Activated T-cell treated with anti-CD3 and anti-CD28 coated beads, Interleukin-2, amount 50 U/mL, for 48 hours (primary cell): ENCODE measurements around the gene TMEM267.
"Not testable (repeated sequence)": the region's sequence is repeated elsewhere in the genome, so short reads cannot be mapped to it uniquely, and the experiment has no call there.

ENCODE experiments used
- DNase-seq, 2 experiments: peaks; one replicate each; pipeline ENCODE4 v3.0.0-alpha.2; 2020

Gene TMEM267, protein sequence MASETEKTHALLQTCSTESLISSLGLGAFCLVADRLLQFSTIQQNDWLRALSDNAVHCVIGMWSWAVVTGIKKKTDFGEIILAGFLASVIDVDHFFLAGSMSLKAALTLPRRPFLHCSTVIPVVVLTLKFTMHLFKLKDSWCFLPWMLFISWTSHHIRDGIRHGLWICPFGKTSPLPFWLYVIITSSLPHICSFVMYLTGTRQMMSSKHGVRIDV

GRCh38 chr5:43483298-43484105 lies at the start of gene TMEM267:
TMEM267 (minus strand) TSS chr5:43483865; CDS start chr5:43453969, 29,896 bp downstream.
- peak; percentile 89 to 91 for DNase-seq

DNA sequence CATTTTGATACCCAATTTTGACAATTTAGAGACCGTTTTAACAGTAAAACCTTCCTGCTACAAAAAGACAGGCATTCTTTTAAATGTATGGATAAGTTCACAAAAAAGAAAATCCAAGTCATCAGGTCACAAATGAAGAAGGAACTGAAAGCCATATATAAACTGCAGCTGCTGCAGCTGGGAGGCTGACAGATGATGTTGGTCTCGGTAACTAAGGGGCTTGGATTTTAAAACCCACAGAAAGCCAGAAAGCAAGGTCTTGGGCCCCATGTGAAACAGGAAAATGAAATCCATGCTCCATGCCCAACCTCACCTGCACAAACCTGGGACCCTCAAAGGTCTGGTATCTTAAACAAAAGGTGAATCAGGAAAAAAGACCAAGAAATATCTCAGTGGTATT lies 47.0 kb upstream of the TMEM267 start:
- no peak for DNase-seq

- DNase-seq = no peak
Measured at GRCh38 chr5:43523662-43524072, 40.0 kb upstream of the TMEM267 start.

DNA sequence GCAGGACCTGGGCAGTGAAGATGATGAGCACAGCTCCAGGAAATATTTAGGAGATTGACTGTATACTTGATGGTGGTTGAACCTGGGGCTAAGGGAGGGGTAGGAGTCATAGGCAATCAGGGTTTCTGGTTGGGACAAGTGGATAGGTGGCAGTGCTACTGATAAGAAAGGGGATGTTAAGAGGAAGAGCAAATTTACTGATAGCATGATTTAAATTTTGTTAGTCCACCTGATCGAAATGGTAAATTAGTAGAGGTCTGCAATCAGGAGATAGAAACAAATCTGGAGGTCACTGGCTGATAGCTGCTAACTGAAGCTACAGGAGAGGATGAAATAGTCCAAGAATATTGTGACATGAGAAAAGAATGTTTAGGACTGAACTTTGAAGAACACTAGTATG lies 37.0 kb upstream of the TMEM267 start:
- DNase-seq = no peak

DNA sequence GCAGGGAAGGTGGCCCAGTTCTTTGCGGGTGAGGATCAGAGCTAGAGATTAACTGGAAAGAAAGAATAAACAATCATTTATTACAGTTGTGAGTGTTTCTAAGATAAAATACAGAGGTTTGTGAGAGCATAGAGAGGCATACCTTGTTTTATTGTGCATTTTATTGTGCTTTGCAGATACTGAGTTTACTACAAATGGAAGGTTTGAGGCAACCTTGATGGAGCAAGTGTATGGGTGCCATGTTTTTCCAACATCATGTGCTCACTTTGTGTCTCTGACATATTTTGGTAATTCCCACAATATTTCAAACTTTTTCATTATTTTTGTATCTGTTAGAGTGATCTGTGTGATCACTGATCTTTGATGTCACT lies 32.0 kb upstream of the TMEM267 start:
- no peak for DNase-seq

- DNase-seq = peak; percentile 94 to 97
Measured at GRCh38 chr5:43514816-43515677, 31.4 kb upstream of the TMEM267 start, which contains the start of gene C5orf34. C5orf34 (minus strand) TSS chr5:43515148; CDS start chr5:43509339, 5,809 bp downstream.

GRCh38 chr5:43514471-43514815 lies 30.8 kb upstream of the TMEM267 start:
- no peak for DNase-seq

GRCh38 chr5:43514025-43514424 lies 30.4 kb upstream of the TMEM267 start:
- DNase-seq = no peak

DNA sequence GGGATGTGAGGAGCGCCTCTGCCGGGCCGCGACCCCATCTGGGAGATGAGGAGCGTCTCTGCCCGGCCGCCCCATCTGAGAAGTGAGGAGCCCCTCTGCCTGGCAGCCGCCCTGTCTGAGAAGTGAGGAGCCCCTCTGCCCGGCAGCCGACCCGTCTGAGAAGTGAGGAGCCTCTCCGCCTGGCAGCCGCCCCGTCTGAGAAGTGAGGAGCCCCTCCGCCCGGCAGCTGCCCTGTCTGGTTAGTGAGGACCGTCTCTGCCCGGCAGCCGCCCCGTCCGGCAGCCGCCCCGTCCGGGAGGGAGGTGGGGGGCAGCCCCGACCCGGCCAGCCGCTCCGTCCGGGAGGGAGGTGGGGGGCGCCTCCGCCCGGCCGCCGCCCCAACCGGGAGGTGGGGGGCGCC lies 27.4 kb upstream of the TMEM267 start:
- DNase-seq = not testable (repeated sequence)

DNA sequence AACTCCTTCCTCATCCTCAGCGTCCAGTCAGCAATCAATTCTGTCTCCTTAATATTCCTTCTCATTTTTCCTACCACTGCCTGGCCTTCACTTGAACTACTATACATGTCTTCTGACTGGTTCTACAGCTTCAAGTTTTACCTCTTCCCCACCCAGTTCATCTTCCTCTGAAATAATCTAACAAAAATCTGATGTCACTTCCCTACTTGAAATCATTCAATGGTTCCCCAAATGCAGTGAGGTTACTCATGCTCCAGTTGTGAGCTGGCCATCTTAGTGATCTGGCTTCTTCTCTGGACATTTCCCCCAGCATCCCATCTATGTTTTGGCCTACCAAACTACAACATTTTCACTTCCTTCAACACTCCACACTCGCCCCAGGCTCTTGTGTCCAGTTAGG lies 14.9 kb upstream of the TMEM267 start:
- DNase-seq = no peak

DNA sequence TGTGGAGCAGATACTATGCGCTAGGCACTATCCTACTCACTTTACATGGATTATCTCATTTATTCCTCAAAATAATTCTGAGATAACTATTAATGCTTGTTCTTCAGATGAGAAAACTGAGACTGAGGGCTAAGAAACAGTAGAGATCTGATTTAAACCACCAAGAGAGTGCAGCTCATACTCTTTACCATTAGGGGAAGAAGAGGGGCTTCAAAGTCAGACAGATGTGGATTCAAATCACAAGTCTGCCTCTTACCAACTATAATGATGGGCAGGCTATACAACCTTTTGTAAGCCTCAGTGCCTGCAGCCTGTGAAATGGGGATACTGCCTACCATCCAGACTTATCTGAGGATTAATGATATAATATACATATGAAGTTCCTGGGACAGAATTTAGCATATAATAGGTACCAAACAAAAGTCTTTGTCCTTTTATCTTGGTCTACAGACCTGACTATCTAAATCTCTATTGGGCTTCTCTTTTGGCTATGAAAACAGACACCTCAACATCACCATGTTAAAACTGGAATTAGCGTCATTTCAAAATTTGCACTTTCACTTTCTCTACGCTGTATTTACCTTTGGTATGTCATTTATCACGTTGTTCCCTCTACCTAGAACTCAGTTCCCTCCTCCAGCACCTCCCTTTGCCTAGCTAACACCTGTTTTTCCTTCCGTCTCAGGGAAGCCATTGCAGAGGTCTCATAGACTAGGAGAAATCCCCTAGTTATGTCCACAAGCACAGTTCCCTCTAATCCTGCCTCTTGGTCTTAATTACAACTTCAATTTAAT lies 13.8 kb upstream of the TMEM267 start:
- DNase-seq = no peak

DNA sequence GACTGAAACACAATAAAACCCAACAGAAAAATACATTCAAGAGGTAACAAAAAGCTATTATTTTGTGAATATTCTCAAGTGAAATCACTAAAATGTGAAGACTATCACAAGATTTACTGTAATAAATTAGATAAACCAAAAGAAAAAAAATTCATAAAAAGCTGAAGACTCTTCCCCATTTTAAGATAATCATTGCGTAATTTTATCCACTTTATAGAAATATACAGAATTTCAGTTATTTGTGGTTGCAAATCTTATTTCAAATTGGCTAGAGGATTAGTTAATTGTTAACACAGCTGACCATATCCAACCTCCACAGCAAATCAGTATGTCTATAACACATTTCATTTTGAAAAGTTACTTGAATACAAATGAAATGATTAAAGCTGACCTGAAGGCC lies 7.7 kb upstream of the TMEM267 start:
- no peak for DNase-seq

DNA sequence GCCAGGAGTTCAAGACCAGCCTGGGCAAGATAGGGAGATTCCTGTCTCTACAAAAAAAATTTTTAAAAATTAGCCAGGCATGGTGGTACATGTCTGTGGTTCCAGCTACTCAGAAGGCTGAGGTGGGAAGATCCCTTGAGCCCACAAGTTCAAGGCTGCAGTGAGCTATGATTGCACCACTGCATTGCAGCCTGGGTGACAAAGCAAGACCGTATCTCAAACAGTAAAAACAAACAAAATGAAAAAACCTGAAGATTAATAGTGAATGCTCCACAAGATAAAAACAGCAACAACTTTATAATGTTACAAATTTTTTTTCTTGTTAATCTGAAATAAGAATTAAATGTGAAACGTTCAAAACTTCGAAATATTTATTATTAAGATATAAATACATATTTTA lies 2.7 kb upstream of the TMEM267 start:
- no peak for DNase-seq

GRCh38 chr5:43485406-43485805 lies 1.7 kb upstream of the TMEM267 start:
- no peak for DNase-seq

GRCh38 chr5:43484106-43484849 lies 613 bp upstream of the TMEM267 start:
- DNase-seq = peak; percentile 90 to 92

GRCh38 chr5:43482490-43483297 lies 971 bp downstream of the TMEM267 start:
- DNase-seq = no peak

- no peak for DNase-seq
Measured at GRCh38 chr5:43469671-43470391, 13.8 kb downstream of the TMEM267 start.

- DNase-seq = no peak
Measured at GRCh38 chr5:43467100-43467499, 16.6 kb downstream of the TMEM267 start.

DNA sequence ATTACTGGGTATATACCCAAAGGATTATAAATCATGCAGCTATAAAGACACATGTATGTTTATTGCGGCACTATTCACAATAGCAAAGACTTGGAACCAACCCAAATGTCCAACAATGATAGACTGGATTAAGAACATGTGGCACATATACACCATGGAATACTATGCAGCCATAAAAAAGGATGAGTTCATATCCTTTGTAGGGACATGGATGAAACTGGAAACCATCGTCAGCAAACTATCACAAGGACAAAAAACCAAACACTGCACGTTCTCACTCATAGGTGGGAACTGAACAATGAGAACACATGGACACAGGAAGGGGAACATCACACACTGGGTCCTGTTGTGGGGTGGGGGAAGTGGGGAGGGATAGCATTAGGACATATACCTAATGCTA lies 18.2 kb downstream of the TMEM267 start:
- DNase-seq = not testable (repeated sequence)

DNA sequence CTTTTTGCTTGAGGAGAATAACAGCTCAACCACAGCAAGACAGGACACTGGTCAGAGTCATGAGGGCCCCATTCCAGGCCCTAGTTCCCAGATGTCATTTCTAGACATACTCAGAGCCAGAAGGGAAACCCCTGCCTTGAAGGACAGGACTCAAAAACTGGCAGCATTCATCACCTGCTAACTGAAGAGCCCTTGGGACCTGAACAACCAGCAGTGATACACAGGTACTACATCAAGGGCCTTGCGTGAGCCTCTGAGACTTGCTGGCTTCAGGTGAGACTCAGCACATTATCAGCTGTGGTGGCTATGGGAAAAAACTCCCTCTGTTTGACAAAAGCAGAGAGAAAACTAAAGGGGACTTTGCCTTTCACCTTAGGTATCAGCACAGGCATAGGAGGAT lies 22.6 kb downstream of the TMEM267 start:
- no peak for DNase-seq
